Activated naive CD4-positive, alpha-beta T cell treated with anti-CD3 and anti-CD28 coated beads, Interleukin-2, amount 50 U/mL, for 16 hours (primary cell): ENCODE data around the gene MED12L.

Source experiments
- DNase-seq: peaks from one replicate; pipeline ENCODE4 v3.0.0-alpha.2; 2020

MED12L gene

GRCh38 chr3:151182349-151183079, 97.0 kb downstream of the MED12L start:
- no peak for DNase-seq

- DNase-seq: no peak
These were observed 97.8 kb downstream of the MED12L start for GRCh38 chr3:151183265-151183671.

GRCh38 chr3:151191095-151191494, 105.6 kb downstream of the MED12L start:
- DNase-seq: no peak

GRCh38 chr3:151192545-151192944, 107.1 kb downstream of the MED12L start:
- DNase-seq: no peak

- DNase-seq: no peak
These were observed 110.4 kb downstream of the MED12L start for GRCh38 chr3:151195826-151196225.

- no peak for DNase-seq
These were observed 111.0 kb downstream of the MED12L start for GRCh38 chr3:151196434-151196833.

- DNase-seq: no peak
These were observed 111.8 kb downstream of the MED12L start for GRCh38 chr3:151197228-151197627.

GRCh38 chr3:151197981-151198767, 112.7 kb downstream of the MED12L start:
- no peak for DNase-seq

GRCh38 chr3:151198849-151199248, 113.4 kb downstream of the MED12L start:
- no peak for DNase-seq

GRCh38 chr3:151199554-151200438, 114.3 kb downstream of the MED12L start:
- no peak for DNase-seq

GRCh38 chr3:151200586-151200985, 115.1 kb downstream of the MED12L start:
- no peak for DNase-seq

- no peak for DNase-seq
These were observed 115.7 kb downstream of the MED12L start for GRCh38 chr3:151201051-151201730.

GRCh38 chr3:151203051-151203420, 117.6 kb downstream of the MED12L start, which contains the start of gene GPR171:
TSS of gene GPR171 (minus strand) at chr3:151203216. CDS start at chr3:151199386, 3,830 bp downstream.
- peak; percentile 66 for DNase-seq

GRCh38 chr3:151204530-151205402, 119.3 kb downstream of the MED12L start:
- no peak for DNase-seq

- no peak for DNase-seq
These were observed 120.0 kb downstream of the MED12L start for GRCh38 chr3:151205482-151205881.

- DNase-seq: no peak
These were observed 120.7 kb downstream of the MED12L start for GRCh38 chr3:151206201-151206600.

- no peak for DNase-seq
These were observed 124.2 kb downstream of the MED12L start for GRCh38 chr3:151209654-151210053.

GRCh38 chr3:151210676-151211381, 125.4 kb downstream of the MED12L start:
- no peak for DNase-seq

GRCh38 chr3:151213151-151213550, 127.7 kb downstream of the MED12L start:
- DNase-seq: no peak

- DNase-seq: no peak
These were observed 128.4 kb downstream of the MED12L start for GRCh38 chr3:151213881-151214280.

GRCh38 chr3:151214459-151214858, 129.0 kb downstream of the MED12L start:
- DNase-seq: no peak
